GM23338 (cell line): ENCODE data around the gene BICDL1. TPM values are rescaled to one million over a fixed set of nuclear protein-coding genes. Genes with fewer than 3 reads are reported as not detected.

Source experiments
- ATAC-seq: fragments of 200-7000 bp; cut with Tn5 transposase; 3 replicates; pipeline ENCODE4 v1.9.1; 2020
- DNase-seq: peaks from one replicate; pipeline ENCODE4 v3.0.0-alpha.2; 2015; ENCODE audit warnings: low spot score
- H2AFZ ChIP-seq: fragments of 200-600 bp; sonication (generic); 2 replicates; pipeline ENCODE4 v1.8.0; 2016; ENCODE audit warnings: antibody characterized with exemption, mild to moderate bottlenecking, moderate library complexity
- H3F3A ChIP-seq: fragments of 200-600 bp; sonication (generic); replicated peaks from 2 replicates; pipeline ENCODE4 v1.8.0; 2017; ENCODE audit warnings: antibody characterized with exemption, mixed run types, low read depth
- H3K27ac ChIP-seq: fragments of 200-600 bp; sonication (generic); 2 replicates; pipeline ENCODE4 v1.6.1; 2016; ENCODE audit warnings: low read depth
- H3K27me3 ChIP-seq: fragments of 200-600 bp; sonication (generic); 2 replicates; pipeline ENCODE4 v1.8.0; 2016; ENCODE audit warnings: mild to moderate bottlenecking, mixed run types, moderate library complexity; ENCODE audit not compliant: insufficient read depth
- H3K36me3 ChIP-seq: fragments of 200-600 bp; sonication (generic); 2 replicates; pipeline ENCODE4 v1.8.0; 2016; ENCODE audit warnings: mild to moderate bottlenecking; ENCODE audit not compliant: insufficient read depth
- H3K4me1 ChIP-seq: fragments of 200-600 bp; sonication (generic); 2 replicates; pipeline ENCODE4 v1.8.0; 2016; ENCODE audit warnings: mild to moderate bottlenecking, moderate library complexity; ENCODE audit not compliant: insufficient read depth
- H3K4me2 ChIP-seq: fragments of 200-600 bp; sonication (generic); 2 replicates; pipeline ENCODE4 v1.7.1; 2017; ENCODE audit warnings: mixed run types
- H3K4me3 ChIP-seq: fragments of 200-600 bp; sonication (generic); 2 replicates; pipeline ENCODE4 v1.6.1; 2016; ENCODE audit warnings: mixed run types
- H3K79me2 ChIP-seq: fragments of 200-600 bp; sonication (generic); replicated peaks from 2 replicates; pipeline ENCODE4 v1.8.0; 2017; ENCODE audit warnings: mild to moderate bottlenecking; ENCODE audit not compliant: insufficient read depth
- H3K9me2 ChIP-seq: fragments of 200-600 bp; sonication (generic); 2 replicates; pipeline ENCODE4 v1.8.0; 2017; ENCODE audit not compliant: insufficient read depth
- H4K20me1 ChIP-seq: fragments of 200-600 bp; sonication (generic); replicated peaks from 2 replicates; pipeline ENCODE4 v1.8.0; 2017; ENCODE audit warnings: mild to moderate bottlenecking; ENCODE audit not compliant: insufficient read depth
- H3K27ac Mint-ChIP-seq: 2 replicates; pipeline ENCODE4 v1.8.0; 2020; ENCODE audit warnings: inconsistent platforms, mild to moderate bottlenecking, moderate library complexity, mixed read lengths
- H3K27me3 Mint-ChIP-seq: 3 replicates; pipeline ENCODE4 v1.8.0; 2022; ENCODE audit warnings: low read depth, mild to moderate bottlenecking, moderate library complexity, mixed read lengths, inconsistent platforms; ENCODE audit not compliant: insufficient read depth, poor library complexity
- H3K36me3 Mint-ChIP-seq: 3 replicates; pipeline ENCODE4 v1.8.0; 2021; ENCODE audit warnings: low read depth, mild to moderate bottlenecking, inconsistent platforms, moderate library complexity, mixed read lengths
- H3K4me1 Mint-ChIP-seq: 3 replicates; pipeline ENCODE4 v1.8.0; 2020; ENCODE audit warnings: mild to moderate bottlenecking, inconsistent platforms, mixed read lengths
- H3K4me3 Mint-ChIP-seq: 3 replicates; pipeline ENCODE4 v1.8.0; 2021; ENCODE audit warnings: moderate library complexity, mild to moderate bottlenecking, inconsistent platforms, mixed read lengths
- H3K9me3 Mint-ChIP-seq: 3 replicates; pipeline ENCODE4 v1.8.0; 2020; ENCODE audit warnings: moderate library complexity, mild to moderate bottlenecking, inconsistent platforms, mixed read lengths
- CREB1 ChIP-seq: fragments of 250-450 bp; sonication (Bioruptor Pico); IDR thresholded peaks from 2 replicates; pipeline ENCODE4 v1.5.0; 2020; ENCODE audit warnings: low read depth, mild to moderate bottlenecking, moderate library complexity
- EZH2phosphoT487 ChIP-seq: fragments of 200-600 bp; sonication (generic); IDR thresholded peaks from one replicate; pipeline ENCODE4 v1.8.1; 2018; ENCODE audit warnings: antibody characterized with exemption; ENCODE audit not compliant: unreplicated experiment
- NANOG ChIP-seq: IDR thresholded peaks from 2 replicates; pipeline ENCODE4 v1.6.1; 2016; ENCODE audit warnings: antibody characterized with exemption, borderline replicate concordance
- POLR2AphosphoS5 ChIP-seq: IDR thresholded peaks from 2 replicates; pipeline ENCODE4 v1.6.1; 2016; ENCODE audit warnings: antibody characterized with exemption, low read depth
- STAT1 ChIP-seq: IDR thresholded peaks from one replicate; pipeline ENCODE4 v1.6.1; 2016; ENCODE audit warnings: antibody characterized with exemption; ENCODE audit not compliant: unreplicated experiment
- ZNF331 ChIP-seq: fragments of 250-450 bp; sonication (Bioruptor Pico); IDR thresholded peaks from 2 replicates; pipeline ENCODE4 v1.5.0; 2020; ENCODE audit warnings: low read depth, mild to moderate bottlenecking, moderate library complexity
- polyA plus RNA-seq: library from polyadenylated mRNA; unstranded; fragments of >200 nt; fragmentation: Nextera tagmentation; extraction: Ambion mirVana; gene quantifications from 2 replicates; pipeline ENCODE4 v1.2.1, GENCODE V29; 2016
- total RNA-seq: library from RNA; depleted of rRNA; stranded (reverse); fragments of >200 nt; shearing (Covaris generic); gene quantifications from 2 replicates; pipeline ENCODE4 v1.2.3, GENCODE V29; 2014
- TF ChIP-seq, protein P1 (sequence below), 2 experiments: fragments of 200-600 bp in 1 of 2; sonication (generic) in 1 of 2; conservative IDR thresholded peaks; 2 replicates each; pipeline versions ENCODE4 v1.5.1 to v1.6.1; 2016 to 2017; ENCODE audit warnings: antibody characterized with exemption in 2 of 2, low read depth in 2 of 2, mild to moderate bottlenecking in 2 of 2, moderate library complexity in 1 of 2
- TF ChIP-seq, protein P2 (sequence below): fragments of 250-450 bp; sonication (Bioruptor Pico); IDR thresholded peaks from 2 replicates; pipeline ENCODE4 v1.5.0; 2020; ENCODE audit warnings: mild to moderate bottlenecking, moderate library complexity
- TF ChIP-seq, protein P3 (sequence below): IDR thresholded peaks from 2 replicates; pipeline ENCODE4 v1.6.1; 2016; ENCODE audit warnings: antibody characterized with exemption

The BICDL1 gene
- total and polyA plus RNA-seq, 2 experiments from 2014 or later, result 14.0 to 25.7 TPM

DNA sequence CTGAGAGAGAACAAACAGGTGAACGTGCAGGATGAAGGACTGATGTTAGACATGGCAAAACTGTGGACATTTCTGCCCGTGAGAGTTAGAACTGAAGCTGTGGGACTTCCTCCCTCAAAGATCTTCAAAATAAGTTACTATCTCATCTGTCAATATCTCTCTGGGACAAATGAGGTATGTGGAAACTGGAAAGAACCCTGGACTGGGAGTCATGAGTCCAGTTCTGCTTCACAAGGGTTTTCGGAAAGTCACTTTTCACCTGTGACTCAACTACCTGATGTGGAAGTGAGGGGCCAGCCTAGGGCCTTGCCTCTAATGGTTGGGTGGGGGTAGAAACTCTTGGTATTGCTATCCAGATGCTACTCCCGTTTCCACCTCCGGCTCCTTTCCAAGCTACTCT, 80.2 kb downstream of the BICDL1 start (continued):
- no peak for TF ChIP-seq POLR2AphosphoS5
- TF ChIP-seq, protein P1, sequence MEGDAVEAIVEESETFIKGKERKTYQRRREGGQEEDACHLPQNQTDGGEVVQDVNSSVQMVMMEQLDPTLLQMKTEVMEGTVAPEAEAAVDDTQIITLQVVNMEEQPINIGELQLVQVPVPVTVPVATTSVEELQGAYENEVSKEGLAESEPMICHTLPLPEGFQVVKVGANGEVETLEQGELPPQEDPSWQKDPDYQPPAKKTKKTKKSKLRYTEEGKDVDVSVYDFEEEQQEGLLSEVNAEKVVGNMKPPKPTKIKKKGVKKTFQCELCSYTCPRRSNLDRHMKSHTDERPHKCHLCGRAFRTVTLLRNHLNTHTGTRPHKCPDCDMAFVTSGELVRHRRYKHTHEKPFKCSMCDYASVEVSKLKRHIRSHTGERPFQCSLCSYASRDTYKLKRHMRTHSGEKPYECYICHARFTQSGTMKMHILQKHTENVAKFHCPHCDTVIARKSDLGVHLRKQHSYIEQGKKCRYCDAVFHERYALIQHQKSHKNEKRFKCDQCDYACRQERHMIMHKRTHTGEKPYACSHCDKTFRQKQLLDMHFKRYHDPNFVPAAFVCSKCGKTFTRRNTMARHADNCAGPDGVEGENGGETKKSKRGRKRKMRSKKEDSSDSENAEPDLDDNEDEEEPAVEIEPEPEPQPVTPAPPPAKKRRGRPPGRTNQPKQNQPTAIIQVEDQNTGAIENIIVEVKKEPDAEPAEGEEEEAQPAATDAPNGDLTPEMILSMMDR (conservative IDR thresholded peaks at IDR 0.05; ENCODE audit: low read depth in 2 of 2), result no peak
- TF ChIP-seq NANOG, result no peak

DNA sequence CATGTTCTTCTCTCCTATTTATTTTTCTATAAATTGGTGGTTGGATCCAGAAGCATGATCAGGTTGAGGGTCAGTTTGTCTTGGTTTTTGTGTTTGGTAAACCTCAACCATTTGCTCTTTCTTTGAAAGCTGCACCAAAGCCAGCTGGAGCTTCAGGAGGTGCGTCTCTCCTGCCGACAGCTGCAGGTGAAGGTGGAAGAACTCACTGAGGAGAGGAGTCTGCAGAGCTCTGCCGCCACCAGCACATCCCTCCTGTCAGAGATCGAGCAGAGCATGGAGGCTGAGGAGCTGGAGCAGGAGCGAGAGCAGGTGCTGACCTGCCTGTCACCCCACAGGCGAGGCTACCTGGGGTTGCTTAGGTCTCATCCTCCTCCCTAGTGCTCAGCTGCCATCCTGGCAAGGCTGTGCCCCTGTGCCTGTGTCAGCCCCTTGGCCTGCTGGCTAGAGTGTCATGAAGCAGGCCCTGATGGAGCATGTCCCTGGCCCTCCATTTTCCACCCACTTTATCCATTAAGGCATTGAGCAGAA, 82.5 kb downstream of the BICDL1 start:
- H3K27me3 ChIP-seq, result no peaks in the 10 kb centered on the region
- H3K36me3 Mint-ChIP-seq, result peaks cover 5% of the 10 kb centered on the region; the same call in 1 of the 3 replicates
- no peaks in the 10 kb centered on the region; the same call in 2 of the 3 replicates for H3K9me3 Mint-ChIP-seq

More for the DNA sequence above, 82.5 kb downstream of the BICDL1 start:
- Histone ChIP-seq H2AFZ (no peak overlapping the region), H3K79me2 (no peaks in the 10 kb centered on the region), H3K9me2 (0 out of 2 replicates have a peak, but pooled peaks cover 2% of the 10 kb centered on the region), H3K36me3 (no peaks in the 10 kb centered on the region), H4K20me1 (no peaks in the 10 kb centered on the region), H3K4me3 (no peak overlapping the region), H3F3A (no peaks in the 10 kb centered on the region), H3K4me2 (no peak overlapping the region), H3K4me1 (no peaks in the 10 kb centered on the region), H3K27ac (no peak overlapping the region)
- TF ChIP-seq, protein P2, sequence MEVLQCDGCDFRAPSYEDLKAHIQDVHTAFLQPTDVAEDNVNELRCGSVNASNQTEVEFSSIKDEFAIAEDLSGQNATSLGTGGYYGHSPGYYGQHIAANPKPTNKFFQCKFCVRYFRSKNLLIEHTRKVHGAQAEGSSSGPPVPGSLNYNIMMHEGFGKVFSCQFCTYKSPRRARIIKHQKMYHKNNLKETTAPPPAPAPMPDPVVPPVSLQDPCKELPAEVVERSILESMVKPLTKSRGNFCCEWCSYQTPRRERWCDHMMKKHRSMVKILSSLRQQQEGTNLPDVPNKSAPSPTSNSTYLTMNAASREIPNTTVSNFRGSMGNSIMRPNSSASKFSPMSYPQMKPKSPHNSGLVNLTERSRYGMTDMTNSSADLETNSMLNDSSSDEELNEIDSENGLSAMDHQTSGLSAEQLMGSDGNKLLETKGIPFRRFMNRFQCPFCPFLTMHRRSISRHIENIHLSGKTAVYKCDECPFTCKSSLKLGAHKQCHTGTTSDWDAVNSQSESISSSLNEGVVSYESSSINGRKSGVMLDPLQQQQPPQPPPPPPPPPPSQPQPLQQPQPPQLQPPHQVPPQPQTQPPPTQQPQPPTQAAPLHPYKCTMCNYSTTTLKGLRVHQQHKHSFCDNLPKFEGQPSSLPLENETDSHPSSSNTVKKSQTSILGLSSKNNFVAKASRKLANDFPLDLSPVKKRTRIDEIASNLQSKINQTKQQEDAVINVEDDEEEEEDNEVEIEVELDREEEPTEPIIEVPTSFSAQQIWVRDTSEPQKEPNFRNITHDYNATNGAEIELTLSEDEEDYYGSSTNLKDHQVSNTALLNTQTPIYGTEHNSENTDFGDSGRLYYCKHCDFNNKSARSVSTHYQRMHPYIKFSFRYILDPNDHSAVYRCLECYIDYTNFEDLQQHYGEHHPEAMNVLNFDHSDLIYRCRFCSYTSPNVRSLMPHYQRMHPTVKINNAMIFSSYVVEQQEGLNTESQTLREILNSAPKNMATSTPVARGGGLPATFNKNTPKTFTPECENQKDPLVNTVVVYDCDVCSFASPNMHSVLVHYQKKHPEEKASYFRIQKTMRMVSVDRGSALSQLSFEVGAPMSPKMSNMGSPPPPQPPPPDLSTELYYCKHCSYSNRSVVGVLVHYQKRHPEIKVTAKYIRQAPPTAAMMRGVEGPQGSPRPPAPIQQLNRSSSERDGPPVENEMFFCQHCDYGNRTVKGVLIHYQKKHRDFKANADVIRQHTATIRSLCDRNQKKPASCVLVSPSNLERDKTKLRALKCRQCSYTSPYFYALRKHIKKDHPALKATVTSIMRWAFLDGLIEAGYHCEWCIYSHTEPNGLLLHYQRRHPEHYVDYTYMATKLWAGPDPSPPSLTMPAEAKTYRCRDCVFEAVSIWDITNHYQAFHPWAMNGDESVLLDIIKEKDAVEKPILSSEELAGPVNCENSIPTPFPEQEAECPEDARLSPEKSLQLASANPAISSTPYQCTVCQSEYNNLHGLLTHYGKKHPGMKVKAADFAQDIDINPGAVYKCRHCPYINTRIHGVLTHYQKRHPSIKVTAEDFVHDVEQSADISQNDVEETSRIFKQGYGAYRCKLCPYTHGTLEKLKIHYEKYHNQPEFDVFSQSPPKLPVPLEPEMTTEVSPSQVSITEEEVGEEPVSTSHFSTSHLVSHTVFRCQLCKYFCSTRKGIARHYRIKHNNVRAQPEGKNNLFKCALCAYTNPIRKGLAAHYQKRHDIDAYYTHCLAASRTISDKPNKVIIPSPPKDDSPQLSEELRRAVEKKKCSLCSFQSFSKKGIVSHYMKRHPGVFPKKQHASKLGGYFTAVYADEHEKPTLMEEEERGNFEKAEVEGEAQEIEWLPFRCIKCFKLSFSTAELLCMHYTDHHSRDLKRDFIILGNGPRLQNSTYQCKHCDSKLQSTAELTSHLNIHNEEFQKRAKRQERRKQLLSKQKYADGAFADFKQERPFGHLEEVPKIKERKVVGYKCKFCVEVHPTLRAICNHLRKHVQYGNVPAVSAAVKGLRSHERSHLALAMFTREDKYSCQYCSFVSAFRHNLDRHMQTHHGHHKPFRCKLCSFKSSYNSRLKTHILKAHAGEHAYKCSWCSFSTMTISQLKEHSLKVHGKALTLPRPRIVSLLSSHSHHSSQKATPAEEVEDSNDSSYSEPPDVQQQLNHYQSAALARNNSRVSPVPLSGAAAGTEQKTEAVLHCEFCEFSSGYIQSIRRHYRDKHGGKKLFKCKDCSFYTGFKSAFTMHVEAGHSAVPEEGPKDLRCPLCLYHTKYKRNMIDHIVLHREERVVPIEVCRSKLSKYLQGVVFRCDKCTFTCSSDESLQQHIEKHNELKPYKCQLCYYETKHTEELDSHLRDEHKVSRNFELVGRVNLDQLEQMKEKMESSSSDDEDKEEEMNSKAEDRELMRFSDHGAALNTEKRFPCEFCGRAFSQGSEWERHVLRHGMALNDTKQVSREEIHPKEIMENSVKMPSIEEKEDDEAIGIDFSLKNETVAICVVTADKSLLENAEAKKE (CRISPR knock-in tag), result no peak
- TF ChIP-seq ZNF331 (CRISPR knock-in tag) (no peak), POLR2AphosphoS5 (no peak), CREB1 (CRISPR knock-in tag) (no peak), STAT1 (no peak), EZH2phosphoT487 (no peak)
- TF ChIP-seq, protein P3, sequence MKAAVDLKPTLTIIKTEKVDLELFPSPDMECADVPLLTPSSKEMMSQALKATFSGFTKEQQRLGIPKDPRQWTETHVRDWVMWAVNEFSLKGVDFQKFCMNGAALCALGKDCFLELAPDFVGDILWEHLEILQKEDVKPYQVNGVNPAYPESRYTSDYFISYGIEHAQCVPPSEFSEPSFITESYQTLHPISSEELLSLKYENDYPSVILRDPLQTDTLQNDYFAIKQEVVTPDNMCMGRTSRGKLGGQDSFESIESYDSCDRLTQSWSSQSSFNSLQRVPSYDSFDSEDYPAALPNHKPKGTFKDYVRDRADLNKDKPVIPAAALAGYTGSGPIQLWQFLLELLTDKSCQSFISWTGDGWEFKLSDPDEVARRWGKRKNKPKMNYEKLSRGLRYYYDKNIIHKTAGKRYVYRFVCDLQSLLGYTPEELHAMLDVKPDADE, result no peak
- ATAC-seq (no peak), DNase-seq (no peak)
- H3K27ac Mint-ChIP-seq, result no peak overlapping the region
- H3K27me3 Mint-ChIP-seq, result no peaks in the 10 kb centered on the region
- no peak overlapping the region for H3K4me3 Mint-ChIP-seq
- no peaks in the 10 kb centered on the region; the same call in 2 of the 3 replicates for H3K4me1 Mint-ChIP-seq
